Hepatocyte (in vitro differentiated cells): ENCODE results near the gene ACOX2. TPM values are rescaled to one million over a fixed set of nuclear protein-coding genes. Genes with fewer than 3 reads are reported as not detected.

ENCODE experiments used
- DNase-seq: peaks from one replicate; pipeline ENCODE4 v3.0.0-alpha.2; 2016; ENCODE audit warnings: low spot score
- H2AFZ ChIP-seq: fragments of 200-600 bp; sonication (generic); 2 replicates; pipeline ENCODE4 v1.6.0; 2016; ENCODE audit warnings: antibody characterized with exemption, mild to moderate bottlenecking
- H3K27ac ChIP-seq: fragments of 200-600 bp; sonication (generic); 2 replicates; pipeline ENCODE4 v1.5.1; 2016; ENCODE audit warnings: mild to moderate bottlenecking
- H3K27me3 ChIP-seq: fragments of 200-600 bp; sonication (generic); 2 replicates; pipeline ENCODE4 v1.6.1; 2016
- H3K36me3 ChIP-seq: fragments of 200-600 bp; sonication (generic); replicated peaks from 2 replicates; pipeline ENCODE4 v1.5.1; 2016; ENCODE audit warnings: low read depth; ENCODE audit not compliant: insufficient read depth
- H3K4me1 ChIP-seq: fragments of 200-600 bp; sonication (generic); 2 replicates; pipeline ENCODE4 v1.5.1; 2016; ENCODE audit warnings: mild to moderate bottlenecking, moderate library complexity; ENCODE audit not compliant: insufficient read depth
- H3K4me2 ChIP-seq: fragments of 200-600 bp; sonication (generic); 2 replicates; pipeline ENCODE4 v1.6.0; 2016
- H3K4me3 ChIP-seq: fragments of 200-600 bp; sonication (generic); 2 replicates; pipeline ENCODE4 v1.5.1; 2016; ENCODE audit warnings: mild to moderate bottlenecking
- H3K79me2 ChIP-seq: fragments of 200-600 bp; sonication (generic); 2 replicates; pipeline ENCODE4 v1.6.0; 2017; ENCODE audit warnings: mild to moderate bottlenecking
- H3K9me2 ChIP-seq: fragments of 200-600 bp; sonication (generic); replicated peaks from 2 replicates; pipeline ENCODE4 v1.6.0; 2017; ENCODE audit warnings: mild to moderate bottlenecking; ENCODE audit not compliant: insufficient read depth
- H3K9me3 ChIP-seq: fragments of 200-600 bp; sonication (generic); 2 replicates; pipeline ENCODE4 v1.5.1; 2016; ENCODE audit warnings: low read depth, mild to moderate bottlenecking
- H4K20me1 ChIP-seq: fragments of 200-600 bp; sonication (generic); 2 replicates; pipeline ENCODE4 v1.6.0; 2016; ENCODE audit warnings: mild to moderate bottlenecking; ENCODE audit not compliant: insufficient read depth, poor library complexity, severe bottlenecking
- CTCF ChIP-seq: fragments of 200-600 bp; sonication (generic); IDR thresholded peaks from 2 replicates; pipeline ENCODE4 v1.5.1; 2016; ENCODE audit warnings: antibody characterized with exemption, mild to moderate bottlenecking; ENCODE audit not compliant: poor library complexity
- EZH2 ChIP-seq: fragments of 200-600 bp; sonication (generic); IDR thresholded peaks from 2 replicates; pipeline ENCODE4 v1.6.1; 2016; ENCODE audit warnings: antibody characterized with exemption, mild to moderate bottlenecking, borderline replicate concordance
- EZH2phosphoT487 ChIP-seq: fragments of 200-600 bp; sonication (generic); IDR thresholded peaks from one replicate; pipeline ENCODE4 v1.6.1; 2018; ENCODE audit warnings: antibody characterized with exemption, mild to moderate bottlenecking, low read depth, moderate library complexity; ENCODE audit not compliant: unreplicated experiment, severe bottlenecking
- WGBS: methylation state at CpG from one replicate; pipeline ENCODE4 v1.1.6; 2016; ENCODE audit warnings: low lambda C conversion rate; ENCODE audit errors: missing lambda C conversion rate; 5-methylcytosine and 5-hydroxymethylcytosine counted together
- polyA plus RNA-seq: library from polyadenylated mRNA; unstranded; fragments of >200 nt; fragmentation: Nextera tagmentation; extraction: Ambion mirVana; gene quantifications from 2 replicates; pipeline ENCODE4 v1.2.1, GENCODE V29; 2016
- total RNA-seq: library from RNA; depleted of rRNA; stranded (reverse); fragments of >200 nt; gene quantifications from 2 replicates; pipeline ENCODE4 v1.2.3, GENCODE V29; 2014

ACOX2 gene
- total and polyA plus RNA-seq, 2 experiments from 2014 or later = 26.2 to 30.6 TPM

- no peaks in the 10 kb centered on the region for H3K27me3 ChIP-seq
- DNase-seq = no peak
- no peaks in the 10 kb centered on the region for H3K9me3 ChIP-seq
- TF ChIP-seq EZH2 = no peak
- TF ChIP-seq EZH2phosphoT487 = no peak
- TF ChIP-seq CTCF = no peak
- H3K27ac ChIP-seq = no peak overlapping the region
- peaks cover 16% of the 10 kb centered on the region for H3K4me1 ChIP-seq
- H2AFZ ChIP-seq = no peak overlapping the region
- H3K36me3 ChIP-seq = no peaks in the 10 kb centered on the region
- no peaks in the 10 kb centered on the region for H3K9me2 ChIP-seq
- H4K20me1 ChIP-seq = no peaks in the 10 kb centered on the region
- WGBS = 91% methylated on average over 9 of the region's 9 CpGs
- H3K4me2 ChIP-seq = no peak overlapping the region
- H3K79me2 ChIP-seq = no peaks in the 10 kb centered on the region
- H3K4me3 ChIP-seq = no peak overlapping the region
Measured at GRCh38 chr3:58566398-58567250, 29.6 kb upstream of the ACOX2 start.

GRCh38 chr3:58565621-58566397 is 28.8 kb upstream of the ACOX2 start:
- peaks cover 16% of the 10 kb centered on the region for H3K4me1 ChIP-seq
- H3K4me3 ChIP-seq = no peak overlapping the region
- DNase-seq = peak; percentile 17
- no peaks in the 10 kb centered on the region for H3K9me2 ChIP-seq
- no peak for TF ChIP-seq EZH2phosphoT487
- no peak for TF ChIP-seq CTCF
- no peak for TF ChIP-seq EZH2
- no peaks in the 10 kb centered on the region for H3K36me3 ChIP-seq
- no peaks in the 10 kb centered on the region for H4K20me1 ChIP-seq
- no peak overlapping the region for H3K27ac ChIP-seq
- H3K4me2 ChIP-seq = no peak overlapping the region
- no peaks in the 10 kb centered on the region for H3K9me3 ChIP-seq
- no peak overlapping the region for H2AFZ ChIP-seq
- no peaks in the 10 kb centered on the region for H3K27me3 ChIP-seq
- WGBS = 68% methylated on average over 12 of the region's 12 CpGs
- H3K79me2 ChIP-seq = no peaks in the 10 kb centered on the region

- TF ChIP-seq CTCF = no peak
- no peak for TF ChIP-seq EZH2
- no peak for TF ChIP-seq EZH2phosphoT487
- Histone ChIP-seq H2AFZ (no peak overlapping the region), H3K27me3 (no peaks in the 10 kb centered on the region), H3K4me3 (no peak overlapping the region), H3K9me2 (no peaks in the 10 kb centered on the region), H3K79me2 (no peaks in the 10 kb centered on the region), H3K4me1 (peaks cover 11% of the 10 kb centered on the region), H3K9me3 (no peaks in the 10 kb centered on the region), H3K27ac (no peak overlapping the region), H4K20me1 (no peaks in the 10 kb centered on the region), H3K4me2 (no peak overlapping the region), H3K36me3 (no peaks in the 10 kb centered on the region)
- whole genome bisulfite sequencing = 64% methylated on average over 13 of the region's 13 CpGs
- DNase-seq = peak; percentile 40
Measured at GRCh38 chr3:58564456-58565160, 27.6 kb upstream of the ACOX2 start.
